Measurements from ENCODE around the gene MAML2.

Gene MAML2

GRCh38 chr11:96317571-96317970 lies 25.4 kb downstream of the MAML2 start:
- DNase-seq, result no peak

- no peak for DNase-seq
Observed at GRCh38 chr11:96316869-96317268, 26.1 kb downstream of the MAML2 start.

- no peak for DNase-seq
Observed at GRCh38 chr11:96315476-96315875, 27.5 kb downstream of the MAML2 start.

DNA sequence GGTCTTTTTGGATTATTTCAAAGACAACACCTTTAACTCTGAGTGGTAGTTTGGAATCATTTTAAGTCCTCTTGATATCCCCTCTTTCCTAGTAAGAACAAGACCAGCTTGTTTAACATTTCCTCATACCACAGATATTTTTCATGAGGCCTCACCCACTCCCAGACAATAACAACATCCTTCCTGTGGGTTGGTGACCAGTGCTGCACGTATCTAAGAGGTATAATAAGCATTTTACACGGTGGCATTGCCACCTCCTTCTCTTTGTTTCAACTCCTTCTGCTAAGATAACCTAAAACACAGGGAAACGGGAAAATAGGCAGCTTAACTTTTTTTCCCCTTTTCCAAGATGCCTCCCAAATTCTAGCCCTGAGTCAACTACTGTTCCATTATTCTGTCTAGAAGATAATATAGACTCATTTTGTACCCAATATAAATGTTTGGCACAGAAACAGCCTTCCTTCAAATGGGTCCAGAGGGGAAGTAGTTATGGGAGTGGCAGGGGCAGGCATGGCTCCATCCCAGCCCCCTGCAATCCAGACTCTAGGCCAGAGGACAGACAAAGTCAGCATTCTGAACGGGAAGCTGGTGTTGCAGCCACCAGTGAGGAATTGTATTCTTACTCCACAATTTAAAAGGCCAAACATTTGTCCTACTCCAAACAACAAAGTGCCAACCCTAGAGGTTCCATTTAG lies 28.5 kb downstream of the MAML2 start:
- DNase-seq, result peak; percentile 71

- DNase-seq, result no peak
Observed at GRCh38 chr11:96313163-96313562, 29.8 kb downstream of the MAML2 start.

GRCh38 chr11:96311120-96311568 lies 31.9 kb downstream of the MAML2 start:
- peak; percentile 91 for DNase-seq

GRCh38 chr11:96310236-96310635 lies 32.8 kb downstream of the MAML2 start:
- no peak for DNase-seq

DNA sequence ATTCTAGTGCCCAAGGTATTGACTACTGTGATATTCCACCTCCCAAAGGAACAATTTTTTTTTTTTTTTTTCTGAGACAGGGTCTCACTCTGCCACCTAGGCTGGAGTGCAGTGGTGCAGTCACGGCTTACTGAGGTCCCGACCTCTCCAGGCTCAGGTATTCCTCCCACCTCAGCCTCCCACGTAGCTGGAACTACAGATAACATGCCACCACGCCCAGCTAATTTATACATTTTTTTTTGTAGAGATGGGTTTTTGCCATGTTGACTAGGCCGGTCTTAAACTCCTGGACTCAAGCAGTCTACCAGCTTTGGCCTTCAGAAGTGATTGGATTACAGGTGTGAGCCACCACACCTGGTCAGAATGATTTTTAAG lies 33.4 kb downstream of the MAML2 start:
- no peak for DNase-seq

DNA sequence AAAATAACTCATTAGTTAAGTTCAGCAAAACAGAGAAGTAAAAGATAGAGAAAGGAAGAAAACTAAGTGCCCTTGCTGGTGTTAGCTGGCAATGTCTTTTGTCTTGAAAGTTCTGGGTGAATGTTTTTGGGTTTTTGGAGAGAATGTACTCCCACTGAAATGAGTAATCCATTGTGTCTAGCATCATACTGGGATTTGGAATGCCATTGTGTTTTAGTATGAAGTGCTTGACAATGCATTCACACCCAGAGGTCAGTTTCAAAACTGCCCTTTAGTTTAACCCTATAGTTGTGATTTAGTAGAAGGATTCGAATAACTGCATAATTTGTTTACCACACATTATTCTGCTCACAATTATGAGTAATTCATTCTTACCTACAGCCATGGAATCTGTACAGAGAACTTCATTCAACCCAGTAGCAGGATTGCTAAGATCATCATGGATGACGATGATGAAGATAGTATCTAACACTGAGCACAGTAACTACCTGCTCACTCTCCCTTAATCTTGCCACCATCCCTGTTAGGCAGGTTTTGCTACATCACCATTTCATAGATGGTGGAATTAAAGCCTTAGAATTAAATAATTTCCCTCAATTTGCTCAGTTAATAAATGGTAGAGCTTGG lies 33.9 kb downstream of the MAML2 start:
- no peak for DNase-seq

GRCh38 chr11:96307776-96308140 lies 35.2 kb downstream of the MAML2 start:
- peak; percentile 95 for DNase-seq

- peak; percentile 99 for DNase-seq
Observed at GRCh38 chr11:96306933-96307775, 35.8 kb downstream of the MAML2 start.

DNA sequence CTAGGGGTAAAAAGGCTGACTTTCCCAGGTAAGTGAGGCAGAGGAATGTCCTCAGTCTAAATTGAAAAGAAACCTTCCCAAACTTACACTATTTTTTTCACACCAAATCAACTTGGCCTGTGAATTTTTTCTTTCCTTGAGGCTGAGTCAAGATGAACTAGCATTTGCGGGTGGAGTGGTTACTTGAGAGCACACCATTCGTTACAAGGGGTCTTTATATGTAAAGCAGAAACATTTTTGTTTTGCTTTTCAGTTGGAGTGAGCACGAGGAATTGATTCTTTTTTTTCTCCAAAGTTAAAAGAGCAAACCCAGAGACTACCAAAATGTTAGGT lies 36.4 kb downstream of the MAML2 start:
- no peak for DNase-seq

- DNase-seq, result no peak
Observed at GRCh38 chr11:96306071-96306470, 36.9 kb downstream of the MAML2 start.

DNA sequence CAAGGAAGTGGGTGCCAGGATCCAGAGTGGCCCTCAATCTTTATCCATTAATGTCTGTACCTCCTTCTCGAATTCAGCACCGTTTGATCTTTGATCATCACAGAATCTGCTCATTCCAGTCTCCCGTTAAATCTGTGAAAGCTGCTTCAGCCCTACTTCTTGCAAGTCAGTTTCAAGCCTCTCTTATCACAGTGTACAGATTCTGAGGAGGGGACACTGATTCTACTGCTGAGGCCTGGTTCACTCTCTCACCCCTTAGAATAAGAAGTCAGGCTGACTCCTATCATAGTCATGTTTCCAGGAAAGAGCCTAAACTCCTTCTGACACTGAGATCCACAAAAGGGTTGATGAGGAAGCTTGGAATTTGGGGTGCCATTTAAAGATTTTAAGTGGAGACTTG lies 39.0 kb downstream of the MAML2 start:
- DNase-seq, result no peak

- peak; percentile 77 for DNase-seq
Observed at GRCh38 chr11:96303064-96303463, 39.9 kb downstream of the MAML2 start.

DNA sequence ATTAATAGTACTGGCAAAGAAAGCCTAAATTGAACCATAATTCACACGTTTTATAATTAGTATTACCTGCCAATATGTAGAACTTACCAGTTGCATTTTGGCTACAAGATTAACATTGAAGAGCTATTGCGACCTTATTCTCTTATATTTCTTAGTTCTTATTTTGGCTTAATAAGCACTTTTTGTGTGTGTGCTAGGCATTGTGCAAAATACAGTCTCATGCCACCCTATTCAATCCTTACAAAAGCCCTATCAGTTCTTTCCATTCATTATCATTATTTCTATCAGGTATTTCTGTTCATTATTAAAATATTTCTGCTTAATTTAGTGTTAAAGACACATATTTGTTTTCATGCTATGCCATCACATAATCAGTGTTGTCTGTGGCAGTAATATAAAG lies 41.2 kb downstream of the MAML2 start:
- DNase-seq, result no peak

DNA sequence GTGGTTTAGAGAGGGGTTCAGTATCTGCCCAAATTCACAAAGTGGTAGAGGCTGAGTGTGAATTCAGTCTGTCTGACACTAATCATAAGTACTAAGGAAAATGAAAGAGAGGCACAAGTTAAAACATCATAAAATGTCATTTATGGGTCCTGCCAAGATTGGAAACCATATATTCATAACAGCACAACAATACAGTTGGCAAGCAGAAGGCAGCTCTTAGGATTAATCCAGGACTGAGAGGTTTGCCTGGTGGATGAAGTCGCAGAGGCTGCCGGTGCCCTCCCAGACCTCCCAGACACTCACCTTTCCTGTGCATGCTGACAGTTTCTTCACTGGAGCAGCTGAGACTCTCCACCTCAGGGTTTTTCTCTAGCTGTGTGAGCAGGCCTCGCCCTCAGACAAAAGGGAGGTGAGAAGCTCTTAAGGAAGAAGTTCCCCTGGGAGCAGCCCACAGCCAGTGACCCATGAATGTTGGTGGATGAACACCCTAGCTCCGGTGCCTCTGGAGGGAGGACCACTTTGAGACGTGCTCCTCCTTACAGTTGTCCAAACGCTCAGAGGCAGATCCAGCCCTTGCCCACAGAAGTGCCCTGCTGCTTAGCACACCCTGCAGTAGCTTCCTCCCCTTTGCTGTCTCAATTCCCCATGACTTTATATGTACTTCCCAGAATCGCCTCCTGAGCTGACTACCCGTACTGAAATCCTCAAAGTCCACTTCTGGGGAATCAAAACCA lies 43.7 kb downstream of the MAML2 start:
- DNase-seq, result no peak

DNA sequence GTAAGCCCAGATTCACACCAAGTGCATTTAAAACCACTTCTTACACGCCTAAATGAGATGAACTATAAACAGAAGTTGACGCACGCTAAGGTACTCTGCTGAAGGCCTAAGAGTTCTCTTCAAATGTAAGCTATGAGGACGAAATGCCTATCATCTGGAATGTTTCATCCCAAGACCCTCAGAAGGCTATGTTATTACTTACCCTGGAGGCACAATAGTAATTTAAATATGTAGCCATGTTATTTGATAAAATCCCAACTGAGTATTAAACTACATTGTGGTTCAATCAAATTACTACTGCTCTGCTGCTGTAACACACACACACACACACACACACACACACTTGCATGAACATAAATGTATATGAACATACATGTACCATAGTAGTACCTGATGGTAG lies 47.6 kb downstream of the MAML2 start:
- peak; percentile 44 for DNase-seq

- DNase-seq, result no peak
Observed at GRCh38 chr11:96294289-96294688, 48.7 kb downstream of the MAML2 start.

- peak; percentile 24 for DNase-seq
Observed at GRCh38 chr11:96293598-96294021, 49.4 kb downstream of the MAML2 start.

GRCh38 chr11:96293109-96293508 lies 49.9 kb downstream of the MAML2 start:
- no peak for DNase-seq

- no peak for DNase-seq
Observed at GRCh38 chr11:96292291-96293010, 50.5 kb downstream of the MAML2 start.

GRCh38 chr11:96290631-96291030 lies 52.4 kb downstream of the MAML2 start:
- no peak for DNase-seq

All from fibroblast of skin of right quadriceps (primary cell).